ENCODE results near the gene GMDS. TPM values are rescaled to one million over a fixed set of nuclear protein-coding genes. Genes with fewer than 3 reads are reported as not detected.

Gene GMDS
- total RNA-seq, 2 experiments from 2014 or later = 30.3 to 38.5 TPM

- no peak for ATAC-seq
- Mint-ChIP-seq H3K27me3 (ENCODE audit: low read depth) (no peaks in the 10 kb centered on the region), H3K4me1 (ENCODE audit: low read depth) (peaks cover 7% of the 10 kb centered on the region), H3K4me3 (no peak overlapping the region), H3K36me3 (ENCODE audit: low read depth) (no peaks in the 10 kb centered on the region), H3K9me3 (ENCODE audit: insufficient read depth) (no peaks in the 10 kb centered on the region), H3K27ac (no peak overlapping the region)
- CTCF ChIA-PET = interaction anchor here (0.8 to 1.3 kb wide), 2 partner anchors 10 to 25 kb away, joined by 3 to 6 read pairs; no protein-coding TSS in a partner anchor
- POLR2A ChIA-PET = no interaction called here
- DNase-seq = no peak
These were observed 60.5 kb downstream of the GMDS start for GRCh38 chr6:2184700-2185455.

GRCh38 chr6:2183752-2184151, 61.7 kb downstream of the GMDS start:
- H3K27ac Mint-ChIP-seq = no peak overlapping the region
- H3K4me3 Mint-ChIP-seq = no peak overlapping the region
- peaks cover 2% of the 10 kb centered on the region for H3K36me3 Mint-ChIP-seq (ENCODE audit: low read depth)
- no peaks in the 10 kb centered on the region for H3K27me3 Mint-ChIP-seq (ENCODE audit: low read depth)
- H3K9me3 Mint-ChIP-seq (ENCODE audit: insufficient read depth) = peaks cover 6% of the 10 kb centered on the region
- DNase-seq (no peak), ATAC-seq (no peak)
- CTCF ChIA-PET = interaction anchor here (1.6 kb wide), 1 partner anchor 451 kb away, joined by 4 read pairs; no protein-coding TSS in a partner anchor
- POLR2A ChIA-PET = no interaction called here
- peaks cover 7% of the 10 kb centered on the region for H3K4me1 Mint-ChIP-seq (ENCODE audit: low read depth)

- H3K27ac Mint-ChIP-seq = no peak overlapping the region
- DNase-seq (no peak), ATAC-seq (no peak)
- H3K4me1 Mint-ChIP-seq (ENCODE audit: low read depth) = peaks cover 7% of the 10 kb centered on the region
- ChIA-PET POLR2A (no interaction called here), CTCF (interaction anchor here (1.6 kb wide), 1 partner anchor 451 kb away, joined by 4 read pairs; no protein-coding TSS in a partner anchor)
- H3K27me3 Mint-ChIP-seq (ENCODE audit: low read depth) = no peaks in the 10 kb centered on the region
- peaks cover 10% of the 10 kb centered on the region for H3K9me3 Mint-ChIP-seq (ENCODE audit: insufficient read depth)
- H3K36me3 Mint-ChIP-seq (ENCODE audit: low read depth) = peaks cover 4% of the 10 kb centered on the region
- no peak overlapping the region for H3K4me3 Mint-ChIP-seq
These were observed 62.2 kb downstream of the GMDS start for GRCh38 chr6:2183246-2183645.

- DNase-seq (no peak), ATAC-seq (no peak)
- Mint-ChIP-seq H3K27me3 (ENCODE audit: low read depth) (no peaks in the 10 kb centered on the region), H3K27ac (no peak overlapping the region), H3K4me1 (ENCODE audit: low read depth) (peaks cover 3% of the 10 kb centered on the region), H3K4me3 (no peak overlapping the region), H3K9me3 (ENCODE audit: insufficient read depth) (peaks cover 20% of the 10 kb centered on the region), H3K36me3 (ENCODE audit: low read depth) (peaks cover 12% of the 10 kb centered on the region)
- ChIA-PET CTCF (interaction anchor here (1.2 to 1.6 kb wide), 2 partner anchors 26 to 452 kb away, joined by 4 read pairs; no protein-coding TSS in a partner anchor), POLR2A (no interaction called here)
These were observed 63.2 kb downstream of the GMDS start for GRCh38 chr6:2182251-2182650.

GRCh38 chr6:2181567-2181966, 63.8 kb downstream of the GMDS start:
- POLR2A ChIA-PET = no interaction called here
- H3K9me3 Mint-ChIP-seq (ENCODE audit: insufficient read depth) = peaks cover 21% of the 10 kb centered on the region
- DNase-seq (no peak), ATAC-seq (no peak)
- CTCF ChIA-PET = interaction anchor here (1.2 kb wide), 1 partner anchor 27 kb away, joined by 4 read pairs; no protein-coding TSS in a partner anchor
- no peak overlapping the region for H3K27ac Mint-ChIP-seq
- no peaks in the 10 kb centered on the region for H3K4me1 Mint-ChIP-seq (ENCODE audit: low read depth)
- no peak overlapping the region for H3K4me3 Mint-ChIP-seq
- H3K27me3 Mint-ChIP-seq (ENCODE audit: low read depth) = no peaks in the 10 kb centered on the region
- H3K36me3 Mint-ChIP-seq (ENCODE audit: low read depth) = peaks cover 12% of the 10 kb centered on the region

- ChIA-PET POLR2A (no interaction called here), CTCF (no interaction called here)
- no peak for DNase-seq
- H3K27ac Mint-ChIP-seq = no peak overlapping the region
- no peak for ATAC-seq
- peaks cover 12% of the 10 kb centered on the region for H3K36me3 Mint-ChIP-seq (ENCODE audit: low read depth)
- no peaks in the 10 kb centered on the region for H3K4me1 Mint-ChIP-seq (ENCODE audit: low read depth)
- H3K4me3 Mint-ChIP-seq = no peak overlapping the region
- peaks cover 21% of the 10 kb centered on the region for H3K9me3 Mint-ChIP-seq (ENCODE audit: insufficient read depth)
- H3K27me3 Mint-ChIP-seq (ENCODE audit: low read depth) = no peaks in the 10 kb centered on the region
These were observed 65.5 kb downstream of the GMDS start for GRCh38 chr6:2179950-2180349.

GRCh38 chr6:2179241-2179640, 66.2 kb downstream of the GMDS start:
- Mint-ChIP-seq H3K27ac (no peak overlapping the region), H3K4me3 (no peak overlapping the region), H3K4me1 (ENCODE audit: low read depth) (no peaks in the 10 kb centered on the region), H3K27me3 (ENCODE audit: low read depth) (no peaks in the 10 kb centered on the region), H3K9me3 (ENCODE audit: insufficient read depth) (peaks cover 21% of the 10 kb centered on the region), H3K36me3 (ENCODE audit: low read depth) (peaks cover 12% of the 10 kb centered on the region)
- ATAC-seq = no peak
- ChIA-PET POLR2A (no interaction called here), CTCF (no interaction called here)
- no peak for DNase-seq

GRCh38 chr6:2178125-2178524, 67.3 kb downstream of the GMDS start:
- ATAC-seq (no peak), DNase-seq (no peak)
- Mint-ChIP-seq H3K4me3 (no peak overlapping the region), H3K27ac (no peak overlapping the region), H3K4me1 (ENCODE audit: low read depth) (no peaks in the 10 kb centered on the region), H3K27me3 (ENCODE audit: low read depth) (no peaks in the 10 kb centered on the region), H3K9me3 (ENCODE audit: insufficient read depth) (peaks cover 21% of the 10 kb centered on the region), H3K36me3 (ENCODE audit: low read depth) (peaks cover 12% of the 10 kb centered on the region)
- ChIA-PET CTCF (no interaction called here), POLR2A (no interaction called here)

GRCh38 chr6:2175825-2176224, 69.6 kb downstream of the GMDS start:
- ChIA-PET POLR2A (no interaction called here), CTCF (no interaction called here)
- ATAC-seq = no peak
- no peak for DNase-seq
- Mint-ChIP-seq H3K36me3 (ENCODE audit: low read depth) (peaks cover 12% of the 10 kb centered on the region), H3K4me3 (no peak overlapping the region), H3K27ac (no peak overlapping the region), H3K27me3 (ENCODE audit: low read depth) (no peaks in the 10 kb centered on the region), H3K9me3 (ENCODE audit: insufficient read depth) (peaks cover 21% of the 10 kb centered on the region), H3K4me1 (ENCODE audit: low read depth) (no peaks in the 10 kb centered on the region)

- no peak for DNase-seq
- Mint-ChIP-seq H3K36me3 (ENCODE audit: low read depth) (peaks cover 10% of the 10 kb centered on the region), H3K4me1 (ENCODE audit: low read depth) (no peaks in the 10 kb centered on the region), H3K9me3 (ENCODE audit: insufficient read depth) (peaks cover 13% of the 10 kb centered on the region), H3K27me3 (ENCODE audit: low read depth) (no peaks in the 10 kb centered on the region), H3K4me3 (no peak overlapping the region), H3K27ac (no peak overlapping the region)
- ChIA-PET CTCF (no interaction called here), POLR2A (no interaction called here)
- ATAC-seq = no peak
These were observed 72.0 kb downstream of the GMDS start for GRCh38 chr6:2173203-2173961.

- ATAC-seq (no peak), DNase-seq (no peak)
- ChIA-PET CTCF (no interaction called here), POLR2A (no interaction called here)
- H3K36me3 Mint-ChIP-seq (ENCODE audit: low read depth) = no peaks in the 10 kb centered on the region
- H3K9me3 Mint-ChIP-seq (ENCODE audit: insufficient read depth) = no peaks in the 10 kb centered on the region
- no peak overlapping the region for H3K27ac Mint-ChIP-seq
- H3K27me3 Mint-ChIP-seq (ENCODE audit: low read depth) = no peaks in the 10 kb centered on the region
- H3K4me3 Mint-ChIP-seq = no peak overlapping the region
- H3K4me1 Mint-ChIP-seq (ENCODE audit: low read depth) = no peaks in the 10 kb centered on the region
These were observed 73.7 kb downstream of the GMDS start for GRCh38 chr6:2171728-2172127.

GRCh38 chr6:2168480-2168879, 76.9 kb downstream of the GMDS start:
- no peaks in the 10 kb centered on the region for H3K4me1 Mint-ChIP-seq (ENCODE audit: low read depth)
- ATAC-seq = no peak
- no peaks in the 10 kb centered on the region for H3K27me3 Mint-ChIP-seq (ENCODE audit: low read depth)
- H3K36me3 Mint-ChIP-seq (ENCODE audit: low read depth) = no peaks in the 10 kb centered on the region
- no peak for DNase-seq
- no peak overlapping the region for H3K4me3 Mint-ChIP-seq
- H3K27ac Mint-ChIP-seq = no peak overlapping the region
- POLR2A ChIA-PET = no interaction called here
- CTCF ChIA-PET = no interaction called here
- H3K9me3 Mint-ChIP-seq (ENCODE audit: insufficient read depth) = no peaks in the 10 kb centered on the region

Data from activated CD8-positive, alpha-beta T cell treated with anti-CD3 and anti-CD28 coated beads, Interleukin-2, amount 10 ng/mL, durations not matched to agents 7 days and 5 days (primary cell).